NOMO-1 (cell line): ENCODE results near the gene PHYH.

Experiments
- DNase-seq, 2 experiments: peaks; one replicate each; lab custom pipeline; 2025; ENCODE audit not compliant: unreplicated experiment in 2 of 2; lab: John Stamatoyannopoulos, UW

The PHYH gene

DNA sequence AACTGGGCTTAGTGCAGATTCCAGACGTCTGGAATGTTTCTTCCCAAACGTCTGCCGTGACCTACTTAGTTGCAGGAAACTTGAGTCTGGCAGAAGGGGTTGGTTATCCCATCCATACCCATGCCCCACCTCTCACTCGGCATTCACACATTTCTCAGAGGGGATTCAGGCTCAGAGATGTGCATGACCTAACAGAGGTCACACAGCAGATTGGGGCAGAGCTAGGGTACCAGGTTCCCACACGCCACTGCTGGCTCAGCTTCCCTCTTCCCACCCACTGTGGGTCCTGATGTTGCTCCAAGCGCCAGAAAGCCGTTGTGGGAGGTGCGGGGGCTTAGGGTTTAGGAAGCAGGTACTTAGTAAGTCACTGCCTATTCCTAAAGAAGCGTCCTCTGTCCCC lies 68.7 kb downstream of the PHYH start:
- no peak for DNase-seq
